Tibial artery (tissue), 4 donors: ENCODE measurements around the gene HOXD9.

ENCODE experiments used
- DNase-seq, 2 donors: peaks; one replicate each; pipeline ENCODE4 v3.0.0-alpha.2; 2019
- H3K27ac ChIP-seq, 2 donors: fragments of 200-600 bp; sonication (generic) in 1 of 2; 1 replicate in 1 of 2; 2 replicates in 1 of 2; pipeline ENCODE4 v1.5.1; 2018 to 2019; ENCODE audit warnings: mild to moderate bottlenecking in 1 of 2
- H3K27me3 ChIP-seq, 2 donors: fragments of 200-600 bp; sonication (generic) in 1 of 2; one replicate each; pipeline versions ENCODE4 v1.5.1 to v1.6.0; 2016 to 2019
- H3K36me3 ChIP-seq, 3 donors: fragments of 200-600 bp; sonication (generic) in 2 of 3; one replicate each; pipeline ENCODE4 v1.5.1; 2016 to 2019; ENCODE audit warnings: mild to moderate bottlenecking in 2 of 3
- H3K4me1 ChIP-seq, 4 donors: fragments of 200-600 bp; sonication (generic) in 2 of 4; 1 replicate in 3 of 4; 2 replicates in 1 of 4; pipeline ENCODE4 v1.5.1; 2016 to 2019
- H3K4me3 ChIP-seq, 2 donors: fragments of 200-600 bp; sonication (generic) in 1 of 2; 1 replicate in 1 of 2; 2 replicates in 1 of 2; pipeline ENCODE4 v1.5.1; 2018 to 2019; ENCODE audit warnings: mild to moderate bottlenecking in 2 of 2
- H3K9me3 ChIP-seq, 3 donors: fragments of 200-600 bp; sonication (generic) in 1 of 3; one replicate each; pipeline ENCODE4 v1.5.1; 2016 to 2019
- CTCF ChIP-seq, 2 experiments: fragments of 200-600 bp in 1 of 2; fragments of 450-650 bp in 1 of 2; IDR thresholded peaks; one replicate each; pipeline ENCODE4 v1.5.1; 2017 to 2019; ENCODE audit warnings: antibody characterized with exemption in 2 of 2, mild to moderate bottlenecking in 1 of 2, moderate library complexity in 1 of 2
- intact Hi-C: fragments of 100-400 bp; cut with DNase I; formaldehyde crosslinking; loops from one replicate; pipeline ENCODE4 v1.15.0; 2023; ENCODE audit warnings: low total_unique reads

Gene HOXD9

DNA sequence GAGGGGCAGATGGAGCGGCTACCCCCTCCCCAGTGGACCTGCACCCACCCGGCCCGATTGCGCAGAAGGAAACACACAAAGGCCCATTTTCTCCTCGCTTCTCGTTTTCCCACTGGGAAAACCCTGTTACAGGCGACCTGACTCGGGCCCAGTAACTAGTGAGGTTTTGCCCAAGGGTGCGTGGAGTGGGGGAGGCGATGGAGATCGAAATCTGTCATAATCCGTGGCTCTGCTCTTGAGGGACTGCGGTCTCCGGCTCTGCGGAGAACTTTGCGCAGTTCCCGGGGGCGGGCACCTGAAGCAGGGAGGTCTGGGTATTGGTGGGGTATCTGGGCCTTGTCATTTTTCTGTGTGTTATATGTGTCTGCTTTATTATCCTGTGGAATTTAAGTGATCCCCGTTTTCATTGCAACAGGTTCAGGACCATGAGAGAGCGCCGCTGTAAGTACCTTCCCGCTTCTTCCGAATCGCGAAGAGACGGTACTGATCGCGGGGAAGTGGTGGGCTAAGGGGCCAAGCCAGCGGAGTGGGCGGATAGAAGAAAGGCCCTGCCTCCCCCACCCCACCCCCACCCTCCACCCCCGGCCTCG is 24.8 kb downstream of the HOXD9 start:
- no peak for TF ChIP-seq CTCF (IDR thresholded peaks at IDR 0.05)
- intact Hi-C loops = no loop called here
- Histone ChIP-seq H3K4me3 (no peak overlapping the region), H3K9me3 (no peaks in the 10 kb centered on the region), H3K4me1 (no peaks in the 10 kb centered on the region), H3K27me3 (peaks cover 0 to 52% of the 10 kb centered on the region in 2 donors), H3K36me3 (peaks cover 0 to 14% (median 2%) of the 10 kb centered on the region in 3 donors), H3K27ac (no peak overlapping the region)
- no peak for DNase-seq

- Histone ChIP-seq H3K36me3 (peaks cover 5 to 21% (median 8%) of the 10 kb centered on the region in 3 donors), H3K4me3 (no peak overlapping the region), H3K27me3 (peaks cover 0 to 58% of the 10 kb centered on the region in 2 donors), H3K27ac (no peak overlapping the region), H3K9me3 (no peaks in the 10 kb centered on the region), H3K4me1 (no peaks in the 10 kb centered on the region)
- DNase-seq = no peak
- no peak for TF ChIP-seq CTCF (IDR thresholded peaks at IDR 0.05)
- intact Hi-C loops = no loop called here
Observed at GRCh38 chr2:176147800-176148496, 25.4 kb downstream of the HOXD9 start.

GRCh38 chr2:176148751-176149421 is 26.4 kb downstream of the HOXD9 start:
- intact Hi-C loops = no loop called here
- no peak for TF ChIP-seq CTCF (IDR thresholded peaks at IDR 0.05)
- H3K9me3 ChIP-seq = no peaks in the 10 kb centered on the region
- no peak overlapping the region for H3K4me3 ChIP-seq
- DNase-seq = no peak
- H3K4me1 ChIP-seq = no peaks in the 10 kb centered on the region
- H3K27ac ChIP-seq = no peak overlapping the region
- H3K36me3 ChIP-seq = peaks cover 8 to 30% (median 15%) of the 10 kb centered on the region in 3 donors
- peaks cover 0 to 61% of the 10 kb centered on the region in 2 donors for H3K27me3 ChIP-seq

DNA sequence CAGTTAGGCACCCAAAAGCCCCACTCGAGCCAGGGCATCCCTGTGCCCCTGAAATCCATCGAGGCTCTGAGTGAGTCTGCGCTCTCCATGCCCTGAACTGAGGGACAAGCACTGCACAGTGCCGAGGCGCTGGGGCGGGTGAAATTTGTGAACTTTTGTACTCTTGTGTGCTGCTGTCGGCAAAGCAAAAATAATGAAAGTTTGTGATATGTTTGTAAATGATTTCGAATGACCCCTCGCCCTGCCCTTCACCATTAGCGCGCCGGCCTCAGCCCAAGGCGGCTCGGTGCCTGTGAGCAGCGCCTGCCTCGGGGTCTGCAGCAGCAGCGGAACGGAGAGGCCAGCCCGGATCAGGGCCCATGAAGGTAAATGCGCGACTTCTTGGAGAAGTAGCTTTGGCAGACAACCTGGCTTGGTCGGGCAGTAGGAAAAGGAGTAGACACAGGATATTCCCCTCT is 27.0 kb downstream of the HOXD9 start:
- intact Hi-C loops = no loop called here
- Histone ChIP-seq H3K27ac (no peak overlapping the region), H3K4me1 (no peaks in the 10 kb centered on the region), H3K4me3 (no peak overlapping the region), H3K36me3 (peaks cover 8 to 31% (median 15%) of the 10 kb centered on the region in 3 donors), H3K27me3 (peaks cover 0 to 62% of the 10 kb centered on the region in 2 donors), H3K9me3 (no peaks in the 10 kb centered on the region)
- no peak for DNase-seq
- TF ChIP-seq CTCF (IDR thresholded peaks at IDR 0.05) = no peak

DNA sequence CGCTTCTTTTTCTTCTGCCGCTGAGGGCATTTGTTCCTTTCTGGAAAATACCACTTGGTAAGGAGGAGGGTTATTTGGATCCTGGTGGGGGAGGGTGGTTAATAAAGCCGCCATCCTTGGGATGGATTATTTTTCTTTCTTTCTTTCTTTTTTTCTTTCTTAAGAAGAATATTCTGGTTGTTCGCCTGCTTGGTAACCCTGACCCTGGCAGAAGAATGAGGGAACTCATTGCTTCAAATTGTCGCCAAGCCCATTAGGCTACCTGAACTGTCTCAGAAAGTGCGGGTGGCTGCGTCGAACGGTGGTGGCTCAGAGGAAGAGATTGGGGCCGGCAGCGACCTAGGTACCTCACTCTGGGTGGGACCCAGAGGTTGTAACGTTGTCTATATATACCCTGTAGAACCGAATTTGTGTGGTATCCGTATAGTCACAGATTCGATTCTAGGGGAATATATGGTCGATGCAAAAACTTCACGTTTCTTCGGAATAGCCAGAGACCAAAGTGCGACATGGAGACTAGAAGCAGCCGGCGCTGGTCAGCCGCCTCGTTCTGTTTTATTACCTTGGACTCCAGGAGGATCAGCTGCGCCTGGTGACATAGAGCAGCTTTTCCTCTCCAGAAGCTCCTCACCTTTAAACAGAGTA is 27.5 kb downstream of the HOXD9 start:
- no peak for DNase-seq
- no peaks in the 10 kb centered on the region for H3K9me3 ChIP-seq
- H3K4me1 ChIP-seq = no peaks in the 10 kb centered on the region
- no peak overlapping the region for H3K27ac ChIP-seq
- H3K36me3 ChIP-seq = peaks cover 8 to 35% (median 15%) of the 10 kb centered on the region in 3 donors
- intact Hi-C loops = loop anchor here (10.0 kb wide), 1 partner anchor 105 kb away; no protein-coding TSS in a partner anchor
- TF ChIP-seq CTCF (IDR thresholded peaks at IDR 0.05) = no peak
- H3K27me3 ChIP-seq = peaks cover 0 to 66% of the 10 kb centered on the region in 2 donors
- H3K4me3 ChIP-seq = no peak overlapping the region
